SK-N-SH (cell line): ENCODE results near the gene PFKFB1. TPM values are rescaled to one million over a fixed set of nuclear protein-coding genes. Genes with fewer than 3 reads are reported as not detected.

Experiments used
- CTCF ChIA-PET: fragments of 300-600, 350-600 bp; formaldehyde crosslinking; extraction: SDS; loops from one replicate; lab custom pipeline; 2021; lab: Yijun Ruan, JAX
- POLR2A ChIA-PET: fragments of 350-600 bp; sonication (Branson Sonifier 250); formaldehyde crosslinking; extraction: SDS; loops from one replicate; lab custom pipeline; 2020; ENCODE audit warnings: antibody characterized with exemption, inconsistent platforms; lab: Yijun Ruan, JAX
- DNase-seq: peaks from one replicate; pipeline ENCODE4 v3.0.0; 2012
- H2AFZ ChIP-seq: fragments of 200-600 bp; sonication (generic); 2 replicates; pipeline ENCODE4 v1.8.1; 2016; ENCODE audit warnings: antibody characterized with exemption, mild to moderate bottlenecking, low read depth
- H3F3A ChIP-seq: fragments of 200-600 bp; sonication (generic); replicated peaks from 2 replicates; pipeline ENCODE3; 2016; ENCODE audit warnings: antibody characterized with exemption, mild to moderate bottlenecking; ENCODE audit not compliant: insufficient read depth
- H3K27ac ChIP-seq, 2 experiments: fragments of 200-500 bp in 1 of 2; fragments of 200-600 bp in 1 of 2; sonication (Bioruptor generic) in 1 of 2; sonication (generic), shearing (Covaris generic) in 1 of 2; 2 replicates each; pipeline versions ENCODE4 v1.5.1 to v1.6.1; 2014 to 2016; ENCODE audit warnings: low read depth in 2 of 2, inconsistent platforms in 1 of 2, low read length in 1 of 2, mild to moderate bottlenecking in 1 of 2, mixed read lengths in 1 of 2
- H3K27me3 ChIP-seq: fragments of 200-600 bp; sonication (generic), shearing (Covaris generic); 2 replicates; pipeline ENCODE4 v1.6.1; 2016; ENCODE audit warnings: mixed run types; ENCODE audit not compliant: insufficient read depth
- H3K36me3 ChIP-seq, 2 experiments: fragments of 200-500 bp in 1 of 2; fragments of 200-600 bp in 1 of 2; sonication (Bioruptor generic) in 1 of 2; sonication (generic) in 1 of 2; replicated peaks in 1 of 2; 2 replicates each; pipeline versions ENCODE3 to v1.5.1; 2014 to 2016; ENCODE audit warnings: low read length in 1 of 2, mild to moderate bottlenecking in 1 of 2; ENCODE audit not compliant: insufficient read depth in 2 of 2, control insufficient read depth in 1 of 2
- H3K4me1 ChIP-seq, 2 experiments: fragments of 200-500 bp in 1 of 2; fragments of 200-600 bp in 1 of 2; sonication (Bioruptor generic) in 1 of 2; sonication (generic), shearing (Covaris generic) in 1 of 2; 2 replicates each; pipeline versions ENCODE4 v1.5.1 to v1.6.1; 2014 to 2016; ENCODE audit warnings: low read depth in 1 of 2, low read length in 1 of 2, mixed run types in 1 of 2; ENCODE audit not compliant: insufficient read depth in 2 of 2, control insufficient read depth in 1 of 2
- H3K4me2 ChIP-seq: fragments of 200-600 bp; sonication (generic), shearing (Covaris generic); 2 replicates; pipeline ENCODE4 v1.6.1; 2017; ENCODE audit warnings: mixed run types
- H3K4me3 ChIP-seq, 2 experiments: fragments of 200-500 bp in 1 of 2; fragments of 200-600 bp in 1 of 2; sonication (Bioruptor generic) in 1 of 2; sonication (generic), shearing (Covaris generic) in 1 of 2; 2 replicates each; pipeline versions ENCODE4 v1.5.1 to v1.8.1; 2014 to 2016; ENCODE audit warnings: low read depth in 2 of 2, inconsistent platforms in 1 of 2, low read length in 1 of 2, mild to moderate bottlenecking in 1 of 2, mixed read lengths in 1 of 2, moderate library complexity in 1 of 2
- H3K79me2 ChIP-seq: fragments of 200-600 bp; sonication (generic); 2 replicates; pipeline ENCODE4 v1.8.1; 2017; ENCODE audit warnings: mild to moderate bottlenecking; ENCODE audit not compliant: insufficient read depth
- H3K9ac ChIP-seq: fragments of 200-600 bp; sonication (generic); 2 replicates; pipeline ENCODE4 v1.6.1; 2017; ENCODE audit warnings: mixed run types
- H3K9me2 ChIP-seq: fragments of 200-600 bp; sonication (generic); 2 replicates; pipeline ENCODE4 v1.6.1; 2017; ENCODE audit warnings: mixed run types
- H3K9me3 ChIP-seq: fragments of 200-600 bp; sonication (generic); 2 replicates; pipeline ENCODE4 v1.6.1; 2017; ENCODE audit warnings: mixed run types, mild to moderate bottlenecking, moderate library complexity
- H4K20me1 ChIP-seq: fragments of 200-600 bp; sonication (generic); 2 replicates; pipeline ENCODE4 v1.6.1; 2017; ENCODE audit warnings: mild to moderate bottlenecking, mixed run types; ENCODE audit not compliant: insufficient read depth
- CHD2 ChIP-seq: fragments of 150-350 bp; IDR thresholded peaks from 2 replicates; pipeline ENCODE4 v1.6.1; 2018; ENCODE audit warnings: low read length; ENCODE audit not compliant: partially characterized antibody
- EZH2phosphoT487 ChIP-seq: fragments of 200-600 bp; sonication (generic); IDR thresholded peaks from 2 replicates; pipeline ENCODE4 v1.6.1; 2017; ENCODE audit warnings: low read depth, mixed run types, mild to moderate bottlenecking, antibody characterized with exemption, moderate library complexity, borderline replicate concordance
- FOXM1 ChIP-seq: IDR thresholded peaks from 2 replicates; pipeline ENCODE4 v1.4.0; 2012; ENCODE audit warnings: low read depth, mild to moderate bottlenecking
- GABPA ChIP-seq: IDR thresholded peaks from 2 replicates; pipeline ENCODE4 v1.4.0; 2012; ENCODE audit warnings: low read depth, mild to moderate bottlenecking
- GATA2 ChIP-seq: sonication (generic); formaldehyde crosslinking; IDR thresholded peaks from 2 replicates; pipeline ENCODE4 v1.5.0; 2020; ENCODE audit warnings: mild to moderate bottlenecking, missing genetic modification reagents
- IRF3 ChIP-seq: fragments of 150-350 bp; IDR thresholded peaks from 2 replicates; pipeline ENCODE4 v1.6.1; 2016; ENCODE audit warnings: mild to moderate bottlenecking, low read depth, low read length
- MEF2A ChIP-seq: IDR thresholded peaks from 2 replicates; pipeline ENCODE4 v1.4.0; 2012; ENCODE audit warnings: low read depth, borderline replicate concordance
- NFIC ChIP-seq: IDR thresholded peaks from 2 replicates; pipeline ENCODE4 v1.4.0; 2012; ENCODE audit warnings: borderline replicate concordance
- NRF1 ChIP-seq: IDR thresholded peaks from 2 replicates; pipeline ENCODE4 v1.6.1; 2012; ENCODE audit warnings: low read depth, mild to moderate bottlenecking, low read length
- POLR2AphosphoS5 ChIP-seq: IDR thresholded peaks from 2 replicates; pipeline ENCODE4 v1.6.1; 2012; ENCODE audit warnings: low read depth, low read length
- SMC3 ChIP-seq: IDR thresholded peaks from 2 replicates; pipeline ENCODE4 v1.6.1; 2012; ENCODE audit warnings: low read depth, low read length, improper control_type of control experiment
- TCF12 ChIP-seq: IDR thresholded peaks from 2 replicates; pipeline ENCODE4 v1.4.0; 2012
- USF1 ChIP-seq: IDR thresholded peaks from 2 replicates; pipeline ENCODE4 v1.4.0; 2012; ENCODE audit warnings: low read depth, borderline replicate concordance
- ZBTB33 ChIP-seq: IDR thresholded peaks from 2 replicates; pipeline ENCODE4 v1.4.0; 2012; ENCODE audit warnings: low read depth, borderline replicate concordance
- WGBS: methylation state at CpG from one replicate; pipeline ENCODE4 v1.1.6; 2017; ENCODE audit warnings: low lambda C conversion rate; 5-methylcytosine and 5-hydroxymethylcytosine counted together
- polyA plus RNA-seq, 3 experiments: library from polyadenylated mRNA; depleted of rRNA; stranded (reverse); fragments of >200 nt; gene quantifications; 2 replicates each; pipeline ENCODE4 v1.2.3, GENCODE V29; 2012
- TF ChIP-seq, protein P1 (sequence below): IDR thresholded peaks from 2 replicates; pipeline ENCODE4; 2012
- TF ChIP-seq, protein P2 (sequence below): IDR thresholded peaks from 2 replicates; pipeline ENCODE4 v1.6.1; 2012; ENCODE audit warnings: mild to moderate bottlenecking, low read depth, low read length, moderate library complexity

Gene PFKFB1
- polyA plus RNA-seq, 1 of the 3 experiments (the other 2 are of a cell fraction) = 0.12 TPM

DNA sequence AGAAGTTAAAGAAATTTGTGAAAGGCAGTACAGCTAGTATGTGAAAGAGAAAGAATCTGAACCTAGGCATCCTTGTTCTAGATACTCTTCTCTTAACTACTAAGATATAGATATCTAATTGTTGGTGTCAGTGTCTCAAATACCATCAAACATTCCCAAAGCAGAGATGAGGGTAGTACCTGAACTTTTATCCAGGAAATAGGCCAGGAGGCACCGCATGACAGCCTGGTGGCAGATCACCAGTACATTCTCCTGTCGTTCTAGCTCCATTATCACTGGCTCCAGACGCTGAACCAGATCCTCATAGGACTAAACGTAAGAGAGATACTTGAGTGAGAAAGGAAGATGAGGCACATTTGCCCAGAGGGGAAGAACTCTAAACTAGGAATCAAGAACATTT, 56.6 kb downstream of the PFKFB1 start:
- 35% methylated on average over 4 of the region's 4 CpGs for WGBS
- no peak overlapping the region for H3K27ac ChIP-seq
- TF ChIP-seq GABPA (no peak), SMC3 (no peak), EZH2phosphoT487 (no peak), TCF12 (no peak), POLR2AphosphoS5 (no peak), GATA2 (CRISPR knock-in tag) (no peak)
- TF ChIP-seq, all 33 proteins: peak for 0
- Histone ChIP-seq H3K79me2 (no peaks in the 10 kb centered on the region), H3K9me2 (no peaks in the 10 kb centered on the region), H3K36me3 (no peaks in the 10 kb centered on the region), H3K4me2 (no peak overlapping the region), H3K9me3 (no peaks in the 10 kb centered on the region), H3K4me1 (no peaks in the 10 kb centered on the region), H3F3A (no peaks in the 10 kb centered on the region), H3K27me3 (no peaks in the 10 kb centered on the region; the same call in 1 of the 2 replicates), H3K4me3 (no peak overlapping the region), H3K9ac (no peak overlapping the region), H4K20me1 (no peaks in the 10 kb centered on the region), H2AFZ (no peak overlapping the region)
- POLR2A ChIA-PET = no interaction called here
- CTCF ChIA-PET = no interaction called here
- DNase-seq = no peak

DNA sequence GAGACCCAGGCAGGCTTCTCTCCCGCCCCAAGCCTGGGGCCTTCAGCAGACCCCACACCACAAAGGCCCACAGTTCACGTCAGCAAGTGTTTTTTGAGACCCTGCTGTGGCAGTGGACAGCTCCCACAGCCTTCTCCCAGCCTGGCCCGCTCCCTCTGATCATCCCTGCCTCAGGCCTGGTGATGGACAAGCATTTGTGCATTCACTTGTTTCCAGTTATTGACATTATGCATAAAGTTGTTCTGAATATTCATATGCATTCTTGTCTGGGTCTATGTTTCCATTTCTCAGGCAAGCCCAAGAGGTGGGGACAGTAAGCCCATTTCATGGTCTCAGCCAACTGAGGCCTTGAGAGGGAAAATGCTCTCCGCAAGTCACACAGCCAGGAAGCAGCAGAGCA, 58.7 kb downstream of the PFKFB1 start:
- WGBS = 55% methylated on average over 3 of the region's 4 CpGs
- no peaks in the 10 kb centered on the region for H4K20me1 ChIP-seq
- no peak overlapping the region for H3K27ac ChIP-seq
- DNase-seq = no peak
- no peaks in the 10 kb centered on the region for H3F3A ChIP-seq
- no peaks in the 10 kb centered on the region; the same call in 1 of the 2 replicates for H3K27me3 ChIP-seq
- ChIA-PET POLR2A (no interaction called here), CTCF (no interaction called here)
- H3K4me3 ChIP-seq = no peak overlapping the region
- no peaks in the 10 kb centered on the region for H3K4me1 ChIP-seq
- H3K9me3 ChIP-seq = no peaks in the 10 kb centered on the region
- no peaks in the 10 kb centered on the region for H3K79me2 ChIP-seq
- no peak overlapping the region for H3K4me2 ChIP-seq
- H3K36me3 ChIP-seq = peaks cover 0 to 4% of the 10 kb centered on the region in 2 experiments
- no peaks in the 10 kb centered on the region for H3K9me2 ChIP-seq
- no peak overlapping the region for H2AFZ ChIP-seq
- TF ChIP-seq IRF3 (no peak), ZBTB33 (no peak), MEF2A (no peak), NRF1 (no peak), CHD2 (no peak), FOXM1 (no peak), POLR2AphosphoS5 (no peak), EZH2phosphoT487 (no peak), GATA2 (CRISPR knock-in tag) (no peak), USF1 (no peak), GABPA (no peak), NFIC (no peak)
- TF ChIP-seq, protein P1, sequence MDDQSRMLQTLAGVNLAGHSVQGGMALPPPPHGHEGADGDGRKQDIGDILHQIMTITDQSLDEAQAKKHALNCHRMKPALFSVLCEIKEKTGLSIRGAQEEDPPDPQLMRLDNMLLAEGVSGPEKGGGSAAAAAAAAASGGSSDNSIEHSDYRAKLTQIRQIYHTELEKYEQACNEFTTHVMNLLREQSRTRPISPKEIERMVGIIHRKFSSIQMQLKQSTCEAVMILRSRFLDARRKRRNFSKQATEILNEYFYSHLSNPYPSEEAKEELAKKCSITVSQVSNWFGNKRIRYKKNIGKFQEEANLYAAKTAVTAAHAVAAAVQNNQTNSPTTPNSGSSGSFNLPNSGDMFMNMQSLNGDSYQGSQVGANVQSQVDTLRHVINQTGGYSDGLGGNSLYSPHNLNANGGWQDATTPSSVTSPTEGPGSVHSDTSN = no peak
- TF ChIP-seq, protein P2, sequence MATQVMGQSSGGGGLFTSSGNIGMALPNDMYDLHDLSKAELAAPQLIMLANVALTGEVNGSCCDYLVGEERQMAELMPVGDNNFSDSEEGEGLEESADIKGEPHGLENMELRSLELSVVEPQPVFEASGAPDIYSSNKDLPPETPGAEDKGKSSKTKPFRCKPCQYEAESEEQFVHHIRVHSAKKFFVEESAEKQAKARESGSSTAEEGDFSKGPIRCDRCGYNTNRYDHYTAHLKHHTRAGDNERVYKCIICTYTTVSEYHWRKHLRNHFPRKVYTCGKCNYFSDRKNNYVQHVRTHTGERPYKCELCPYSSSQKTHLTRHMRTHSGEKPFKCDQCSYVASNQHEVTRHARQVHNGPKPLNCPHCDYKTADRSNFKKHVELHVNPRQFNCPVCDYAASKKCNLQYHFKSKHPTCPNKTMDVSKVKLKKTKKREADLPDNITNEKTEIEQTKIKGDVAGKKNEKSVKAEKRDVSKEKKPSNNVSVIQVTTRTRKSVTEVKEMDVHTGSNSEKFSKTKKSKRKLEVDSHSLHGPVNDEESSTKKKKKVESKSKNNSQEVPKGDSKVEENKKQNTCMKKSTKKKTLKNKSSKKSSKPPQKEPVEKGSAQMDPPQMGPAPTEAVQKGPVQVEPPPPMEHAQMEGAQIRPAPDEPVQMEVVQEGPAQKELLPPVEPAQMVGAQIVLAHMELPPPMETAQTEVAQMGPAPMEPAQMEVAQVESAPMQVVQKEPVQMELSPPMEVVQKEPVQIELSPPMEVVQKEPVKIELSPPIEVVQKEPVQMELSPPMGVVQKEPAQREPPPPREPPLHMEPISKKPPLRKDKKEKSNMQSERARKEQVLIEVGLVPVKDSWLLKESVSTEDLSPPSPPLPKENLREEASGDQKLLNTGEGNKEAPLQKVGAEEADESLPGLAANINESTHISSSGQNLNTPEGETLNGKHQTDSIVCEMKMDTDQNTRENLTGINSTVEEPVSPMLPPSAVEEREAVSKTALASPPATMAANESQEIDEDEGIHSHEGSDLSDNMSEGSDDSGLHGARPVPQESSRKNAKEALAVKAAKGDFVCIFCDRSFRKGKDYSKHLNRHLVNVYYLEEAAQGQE = no peak
- TF ChIP-seq, all 33 proteins: peak for 0
- H3K9ac ChIP-seq = no peak overlapping the region
